Endothelial cell of umbilical vein (primary cell): ENCODE data around the gene MRPL41. TPM values are rescaled to one million over a fixed set of nuclear protein-coding genes. Genes with fewer than 3 reads are reported as not detected.
A peak's percentile ranks its signal among the peaks of the same experiment; 100 is the strongest.

Experiments used
- BruUV-seq: library from RNA; stranded (reverse); fragments of 400-500 nt; replicated peaks from 2 replicates; lab custom pipeline; 2021; lab: Mats Ljungman, UMichigan
- CTCF ChIA-PET: fragments of 300-600, 350-600 bp; sonication (Branson Sonifier 250); formaldehyde crosslinking; loops from one replicate; lab custom pipeline; 2021; ENCODE audit warnings: antibody characterized with exemption, inconsistent platforms; lab: Charles Lee
- POLR2A ChIA-PET: fragments of 300-600, 350-600 bp; sonication (Branson Sonifier 250); formaldehyde crosslinking; loops from one replicate; lab custom pipeline; 2021; ENCODE audit warnings: antibody characterized with exemption, inconsistent platforms; lab: Charles Lee
- DNase-seq: peaks from one replicate; pipeline ENCODE4 v3.0.0-alpha.2; 2011; ENCODE audit warnings: low read depth, low spot score
- FAIRE-seq: peaks from 2 replicates; lab custom pipeline; 2011; peaks lifted over from hg19 to GRCh38; lab: Jason Lieb, UNC
- H2AFZ ChIP-seq: 2 replicates; pipeline ENCODE4 v1.6.0; 2012; ENCODE audit warnings: low read depth, low read length, control low read depth, inconsistent platforms
- H3K27ac ChIP-seq: 2 replicates; pipeline ENCODE4 v1.5.1; 2011; ENCODE audit warnings: low read depth, mild to moderate bottlenecking, control low read depth, low read length, moderate library complexity; ENCODE audit not compliant: insufficient read depth
- H3K27me3 ChIP-seq, 2 experiments: 2 replicates each; pipeline versions ENCODE4 v1.6.0 to v1.6.1; 2011; ENCODE audit warnings: low read length in 2 of 2, mixed read lengths in 1 of 2; ENCODE audit not compliant: control insufficient read depth in 2 of 2, insufficient read depth in 2 of 2
- H3K36me3 ChIP-seq, 2 experiments: 2 replicates in 1 of 2; 3 replicates in 1 of 2; pipeline ENCODE4 v1.5.1; 2011; ENCODE audit warnings: low read length in 2 of 2, mild to moderate bottlenecking in 1 of 2, moderate library complexity in 1 of 2; ENCODE audit not compliant: control insufficient read depth in 2 of 2, insufficient read depth in 2 of 2; ENCODE audit errors: extremely low read depth in 1 of 2
- H3K4me1 ChIP-seq: 3 replicates; pipeline ENCODE4 v1.5.1; 2011; ENCODE audit warnings: mild to moderate bottlenecking, low read length; ENCODE audit not compliant: control insufficient read depth, insufficient read depth; ENCODE audit errors: extremely low read depth
- H3K4me2 ChIP-seq: 2 replicates; pipeline ENCODE4 v1.6.1; 2011; ENCODE audit warnings: low read length, control low read depth, mixed read lengths; ENCODE audit not compliant: insufficient read depth
- H3K4me3 ChIP-seq, 3 experiments: fragments of 200-600 bp in 1 of 3; sonication (generic), shearing (Covaris generic) in 1 of 3; replicated peaks in 1 of 3; 2 replicates each; pipeline ENCODE4 v1.5.1; 2011 to 2016; ENCODE audit warnings: control low read depth in 3 of 3, low read length in 3 of 3, mild to moderate bottlenecking in 2 of 3, inconsistent platforms in 1 of 3, low read depth in 1 of 3, moderate library complexity in 1 of 3; ENCODE audit not compliant: insufficient read depth in 1 of 3
- H3K79me2 ChIP-seq: 2 replicates; pipeline ENCODE4 v1.6.0; 2012; ENCODE audit warnings: low read length, inconsistent platforms; ENCODE audit not compliant: control insufficient read depth, insufficient read depth
- H3K9ac ChIP-seq: replicated peaks from 2 replicates; pipeline ENCODE3; 2011; ENCODE audit warnings: low read length, control low read depth; ENCODE audit not compliant: insufficient read depth; ENCODE audit errors: extremely low read depth
- H3K9me1 ChIP-seq: replicated peaks from 3 replicates; pipeline ENCODE4 v1.6.0; 2011; ENCODE audit warnings: mild to moderate bottlenecking, low read length; ENCODE audit not compliant: control insufficient read depth, insufficient read depth; ENCODE audit errors: extremely low read depth
- H3K9me3 ChIP-seq: replicated peaks from 2 replicates; pipeline ENCODE4 v1.5.1; 2012; ENCODE audit warnings: low read length, inconsistent platforms; ENCODE audit not compliant: control insufficient read depth, insufficient read depth
- H4K20me1 ChIP-seq: replicated peaks from 2 replicates; pipeline ENCODE3; 2011; ENCODE audit warnings: mild to moderate bottlenecking, low read length; ENCODE audit not compliant: control insufficient read depth, insufficient read depth; ENCODE audit errors: extremely low read depth
- GATA2 ChIP-seq: IDR thresholded peaks from 2 replicates; pipeline ENCODE4 v1.7.0; 2011; ENCODE audit warnings: low read depth, mild to moderate bottlenecking, moderate library complexity, mixed read lengths, low read length; ENCODE audit not compliant: insufficient read length, insufficient read depth
- MYC ChIP-seq: IDR thresholded peaks from one replicate; pipeline ENCODE4 v1.6.1; 2011; ENCODE audit warnings: mild to moderate bottlenecking, low read depth, low read length
- dilution Hi-C: fragments of 300-500 bp; cut with MboI; formaldehyde crosslinking; loops from one replicate; pipeline ENCODE4 v1.15.0; 2019; ENCODE audit warnings: low sequenced_read_pairs; ENCODE audit not compliant: extremely low pct_ligation_motif_present
- intact Hi-C: fragments of 100-400 bp; cut with micrococcal nuclease; formaldehyde crosslinking; loops from one replicate; pipeline ENCODE4 v1.10.0; 2022
- polyA plus RNA-seq, 4 experiments: library from polyadenylated mRNA; depleted of rRNA in 3 of 4; stranded (reverse) in 3 of 4; unstranded in 1 of 4; fragments of >200 nt; gene quantifications; 2 replicates each; pipeline versions ENCODE4 v1.2.1 to v1.2.3, GENCODE V29; 2011 to 2012; ENCODE audit warnings: missing spikeins in 1 of 4
- total RNA-seq: library from RNA; stranded (reverse); gene quantifications from 2 replicates; pipeline ENCODE4 v1.2.3, GENCODE V29; 2021
- TF ChIP-seq, protein P1 (sequence below): IDR thresholded peaks from 2 replicates; pipeline ENCODE4 v1.6.1; 2011; ENCODE audit not compliant: insufficient read depth, insufficient read length
- TF ChIP-seq, protein P2 (sequence below), 2 donors: IDR thresholded peaks; 1 replicate in 1 of 2; 2 replicates in 1 of 2; pipeline ENCODE4 v1.5.1; 2011; ENCODE audit warnings: low read length in 2 of 2, mild to moderate bottlenecking in 2 of 2, moderate library complexity in 2 of 2, control low read depth in 1 of 2, inconsistent platforms in 1 of 2, low read depth in 1 of 2; ENCODE audit not compliant: insufficient read depth in 1 of 2; ENCODE audit errors: extremely low read depth in 1 of 2

MRPL41 gene
- total and polyA plus RNA-seq, 2 donors (not counting 3 experiments of a cell fraction or from before 2014, with no cell fraction given): 50.4 to 50.7 TPM

DNA sequence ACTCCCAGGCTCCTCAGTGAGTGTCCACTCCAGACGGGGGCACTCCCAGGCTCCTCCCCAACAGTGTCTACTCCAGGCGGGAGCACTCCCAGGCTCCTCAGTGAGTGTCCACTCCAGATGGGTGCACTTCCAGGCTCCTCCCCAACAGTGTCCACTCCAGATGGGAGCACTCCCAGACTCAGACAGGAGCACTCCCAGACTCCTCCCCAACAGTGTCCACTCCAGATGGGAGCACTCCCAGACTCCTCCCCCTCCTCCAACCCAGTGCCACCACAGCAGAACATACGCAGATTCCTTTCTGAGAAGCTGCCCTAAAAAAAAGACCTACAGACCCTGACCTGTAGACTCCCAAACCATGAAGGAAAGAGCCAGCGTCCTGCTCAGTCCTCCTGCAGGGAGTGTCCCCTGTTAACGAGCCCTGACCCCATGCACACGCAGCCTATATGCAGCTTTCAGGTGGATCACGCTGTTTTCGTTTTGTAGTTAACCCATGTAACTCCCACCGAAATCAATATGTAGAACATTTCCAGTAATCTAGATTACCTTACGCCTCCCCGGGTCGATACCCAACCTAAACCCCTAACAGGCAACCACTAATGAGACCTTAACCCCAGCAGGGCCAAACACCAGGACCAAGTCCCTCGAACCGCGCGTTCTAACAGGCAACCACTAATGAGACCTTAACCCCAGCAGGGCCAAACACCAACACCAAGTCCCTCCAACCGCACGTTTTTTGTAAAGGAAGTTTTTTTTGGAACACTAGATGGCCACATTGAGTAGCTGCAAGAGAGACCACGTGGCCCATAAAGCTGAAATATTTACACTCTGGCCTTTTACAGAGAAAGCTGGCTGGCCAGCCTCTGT lies 17.2 kb upstream of the MRPL41 start:
- BruUV-seq: no TSS peak
- H3K36me3 ChIP-seq: no peaks in the 10 kb centered on the region

More for the DNA sequence above, 17.2 kb upstream of the MRPL41 start:
- Histone ChIP-seq H3K27me3 (no peaks in the 10 kb centered on the region), H3K4me3 (no peak overlapping the region), H2AFZ (peak overlapping the region; percentile 87), H3K9me3 (no peaks in the 10 kb centered on the region), H4K20me1 (no peaks in the 10 kb centered on the region), H3K4me2 (no peak overlapping the region), H3K9me1 (no peaks in the 10 kb centered on the region), H3K79me2 (no peaks in the 10 kb centered on the region), H3K9ac (no peak overlapping the region), H3K27ac (no peak overlapping the region), H3K4me1 (peaks cover 2% of the 10 kb centered on the region)
- POLR2A ChIA-PET: interaction anchor here (0.7 kb wide), 1 partner anchor 66 kb away, joined by 3 read pairs; no protein-coding TSS in a partner anchor
- DNase-seq: peak; percentile 71
- peak; percentile 91 for FAIRE-seq
- CTCF ChIA-PET: interaction anchor here (0.6 to 1.9 kb wide), 22 partner anchors 8 to 250 kb away, joined by 3 to 16 read pairs (median 5); partner anchors contain the start of genes DPH7, EXD3 and MRPL41
- intact Hi-C loops (no loop called here), dilution Hi-C loops (no loop called here)
- TF ChIP-seq, protein P1, sequence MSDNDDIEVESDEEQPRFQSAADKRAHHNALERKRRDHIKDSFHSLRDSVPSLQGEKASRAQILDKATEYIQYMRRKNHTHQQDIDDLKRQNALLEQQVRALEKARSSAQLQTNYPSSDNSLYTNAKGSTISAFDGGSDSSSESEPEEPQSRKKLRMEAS: peak; percentile 96
- TF ChIP-seq, protein P2, sequence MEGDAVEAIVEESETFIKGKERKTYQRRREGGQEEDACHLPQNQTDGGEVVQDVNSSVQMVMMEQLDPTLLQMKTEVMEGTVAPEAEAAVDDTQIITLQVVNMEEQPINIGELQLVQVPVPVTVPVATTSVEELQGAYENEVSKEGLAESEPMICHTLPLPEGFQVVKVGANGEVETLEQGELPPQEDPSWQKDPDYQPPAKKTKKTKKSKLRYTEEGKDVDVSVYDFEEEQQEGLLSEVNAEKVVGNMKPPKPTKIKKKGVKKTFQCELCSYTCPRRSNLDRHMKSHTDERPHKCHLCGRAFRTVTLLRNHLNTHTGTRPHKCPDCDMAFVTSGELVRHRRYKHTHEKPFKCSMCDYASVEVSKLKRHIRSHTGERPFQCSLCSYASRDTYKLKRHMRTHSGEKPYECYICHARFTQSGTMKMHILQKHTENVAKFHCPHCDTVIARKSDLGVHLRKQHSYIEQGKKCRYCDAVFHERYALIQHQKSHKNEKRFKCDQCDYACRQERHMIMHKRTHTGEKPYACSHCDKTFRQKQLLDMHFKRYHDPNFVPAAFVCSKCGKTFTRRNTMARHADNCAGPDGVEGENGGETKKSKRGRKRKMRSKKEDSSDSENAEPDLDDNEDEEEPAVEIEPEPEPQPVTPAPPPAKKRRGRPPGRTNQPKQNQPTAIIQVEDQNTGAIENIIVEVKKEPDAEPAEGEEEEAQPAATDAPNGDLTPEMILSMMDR (IDR thresholded peaks at IDR 0.05; ENCODE audit: extremely low read depth in 1 of 2, insufficient read depth in 1 of 2, low read depth in 1 of 2, low read length in 2 of 2): peak; percentile 66 to 71
- peak; percentile 46 for TF ChIP-seq MYC
- no peak for TF ChIP-seq GATA2
